Measurements from ENCODE around the gene HJV.

DNA sequence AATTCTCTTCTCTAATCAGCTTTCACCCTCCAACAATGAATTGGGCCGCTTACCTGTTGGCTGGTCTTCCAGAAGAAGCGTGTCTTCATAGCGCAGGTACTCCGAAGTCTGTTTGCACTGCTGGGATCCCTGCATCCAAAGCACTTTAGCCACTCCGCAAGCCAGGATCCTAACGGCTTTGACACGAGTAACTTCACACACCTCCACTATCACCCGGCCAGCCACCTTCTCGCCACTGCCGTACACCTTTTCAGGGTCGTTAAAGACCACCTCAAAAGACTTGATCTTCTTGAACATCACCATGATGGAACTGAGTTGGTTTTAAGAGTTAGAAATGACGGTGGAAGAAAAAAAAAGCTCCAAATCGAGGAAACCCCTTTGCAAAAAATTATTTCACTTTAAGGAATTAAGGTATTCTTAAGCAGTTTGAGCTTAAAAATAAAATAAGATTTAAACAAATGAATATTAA is 25.5 kb downstream of the HJV start:
- TF ChIP-seq POLR2A (IDR thresholded peaks at IDR 0.05) (no peak), CTCF (IDR thresholded peaks at IDR 0.05) (no peak)
